HEK293 (cell line): Measurements from ENCODE around the gene SLC16A5.

Experiments
- BCL6B ChIP-seq: fragments of 450-650 bp; formaldehyde crosslinking; IDR thresholded peaks from 2 replicates; pipeline ENCODE4 v1.5.1; 2017; ENCODE audit warnings: missing biosample characterization, missing genetic modification characterization
- CTCF ChIP-seq: fragments of 450-650 bp; formaldehyde crosslinking; IDR thresholded peaks from 2 replicates; pipeline ENCODE4 v1.5.1; 2016; ENCODE audit warnings: missing biosample characterization, missing genetic modification characterization
- ELK4 ChIP-seq: IDR thresholded peaks from 2 replicates; pipeline ENCODE4 v1.6.1; 2011; ENCODE audit warnings: mild to moderate bottlenecking, low read depth, low read length, borderline replicate concordance
- KLF10 ChIP-seq: fragments of 450-650 bp; IDR thresholded peaks from 2 replicates; pipeline ENCODE4 v1.5.1; 2018; ENCODE audit warnings: missing biosample characterization, mild to moderate bottlenecking, missing genetic modification characterization
- KLF8 ChIP-seq: fragments of 450-650 bp; formaldehyde crosslinking; IDR thresholded peaks from 2 replicates; pipeline ENCODE4 v1.5.1; 2016; ENCODE audit warnings: missing biosample characterization, missing genetic modification characterization
- KLF9 ChIP-seq: fragments of 450-650 bp; formaldehyde crosslinking; IDR thresholded peaks from 2 replicates; pipeline ENCODE4 v1.5.1; 2016; ENCODE audit warnings: missing biosample characterization, missing genetic modification characterization, low read depth
- OSR2 ChIP-seq: fragments of 450-650 bp; formaldehyde crosslinking; IDR thresholded peaks from 2 replicates; pipeline ENCODE4 v1.5.1; 2016; ENCODE audit warnings: missing biosample characterization, missing genetic modification characterization
- PRDM1 ChIP-seq: fragments of 450-650 bp; formaldehyde crosslinking; IDR thresholded peaks from 2 replicates; pipeline ENCODE4; 2016; ENCODE audit warnings: missing biosample characterization, missing genetic modification characterization
- RBAK ChIP-seq: fragments of 450-650 bp; formaldehyde crosslinking; IDR thresholded peaks from 2 replicates; pipeline ENCODE4 v1.5.1; 2016; ENCODE audit warnings: missing biosample characterization, missing genetic modification characterization
- WT1 ChIP-seq: fragments of 450-650 bp; formaldehyde crosslinking; IDR thresholded peaks from 2 replicates; pipeline ENCODE4 v1.5.1; 2016; ENCODE audit warnings: missing biosample characterization, missing genetic modification characterization
- ZNF175 ChIP-seq: fragments of 450-650 bp; formaldehyde crosslinking; IDR thresholded peaks from 2 replicates; pipeline ENCODE4 v1.5.1; 2016; ENCODE audit warnings: missing biosample characterization, missing genetic modification characterization
- ZNF239 ChIP-seq: fragments of 450-650 bp; formaldehyde crosslinking; IDR thresholded peaks from 2 replicates; pipeline ENCODE4 v1.5.1; 2016; ENCODE audit warnings: missing biosample characterization, missing genetic modification characterization
- ZNF274 ChIP-seq, 2 experiments: fragments of 200-500 bp in 1 of 2; fragments of 450-650 bp in 1 of 2; sonication (Bioruptor generic) in 1 of 2; formaldehyde crosslinking in 1 of 2; IDR thresholded peaks; 2 replicates each; pipeline versions ENCODE4 v1.5.1 to v1.6.1; 2014 to 2016; ENCODE audit warnings: borderline replicate concordance in 1 of 2, inconsistent platforms in 1 of 2, low read length in 1 of 2, missing biosample characterization in 1 of 2, missing genetic modification characterization in 1 of 2
- ZNF449 ChIP-seq: fragments of 450-650 bp; formaldehyde crosslinking; IDR thresholded peaks from 2 replicates; pipeline ENCODE4 v1.5.1; 2017; ENCODE audit warnings: missing biosample characterization, mild to moderate bottlenecking, missing genetic modification characterization, moderate library complexity
- ZNF513 ChIP-seq: fragments of 450-650 bp; IDR thresholded peaks from 2 replicates; pipeline ENCODE4 v1.5.1; 2018; ENCODE audit warnings: missing biosample characterization, missing genetic modification characterization
- ZNF555 ChIP-seq: fragments of 450-650 bp; formaldehyde crosslinking; conservative IDR thresholded peaks from 2 replicates; pipeline ENCODE4 v1.5.1; 2017; ENCODE audit warnings: missing biosample characterization, mild to moderate bottlenecking, missing genetic modification characterization, inconsistent platforms
- ZNF626 ChIP-seq: fragments of 450-650 bp; sonication (Bioruptor Pico); formaldehyde crosslinking; IDR thresholded peaks from 2 replicates; pipeline ENCODE4 v1.5.1; 2018; ENCODE audit warnings: missing biosample characterization, missing genetic modification characterization, inconsistent platforms
- ZNF654 ChIP-seq: fragments of 450-650 bp; formaldehyde crosslinking; IDR thresholded peaks from 2 replicates; pipeline ENCODE4 v1.5.1; 2016; ENCODE audit warnings: low read depth, missing biosample characterization, missing genetic modification characterization
- ZNF670 ChIP-seq: fragments of 450-650 bp; formaldehyde crosslinking; IDR thresholded peaks from 2 replicates; pipeline ENCODE4 v1.5.1; 2016; ENCODE audit warnings: missing biosample characterization, missing genetic modification characterization, low read depth
- ZNF785 ChIP-seq: fragments of 450-650 bp; formaldehyde crosslinking; IDR thresholded peaks from 2 replicates; pipeline ENCODE4 v1.5.1; 2016; ENCODE audit warnings: missing biosample characterization, missing genetic modification characterization
- TF ChIP-seq, protein P1 (sequence below): fragments of 450-650 bp; formaldehyde crosslinking; IDR thresholded peaks from 2 replicates; pipeline ENCODE4 v1.5.1; 2016; ENCODE audit warnings: missing biosample characterization, missing genetic modification characterization, low read depth
- TF ChIP-seq, protein P2 (sequence below): fragments of 450-650 bp; formaldehyde crosslinking; IDR thresholded peaks from 2 replicates; pipeline ENCODE4 v1.5.1; 2016; ENCODE audit warnings: missing biosample characterization, missing genetic modification characterization

SLC16A5 gene

GRCh38 chr17:75154195-75155106 is 66.7 kb downstream of the SLC16A5 start, which contains the start of gene JPT1 (continued):
- TF ChIP-seq ZNF785 (no peak), ZNF239 (tag by site-specific recombination) (no peak), KLF9 (tag by site-specific recombination) (0 out of 2 replicates have a peak, but pooled peaks have one; percentile 22), ZNF654 (tag by site-specific recombination) (no peak), ZNF670 (tag by site-specific recombination) (no peak), OSR2 (tag by site-specific recombination) (no peak; the same call in 1 of the 2 replicates), PRDM1 (0 out of 2 replicates have a peak, but pooled peaks have one; percentile 5), ZNF274 (IDR thresholded peaks at IDR 0.05; ENCODE audit: low read length) (no peak), ZNF274 (tag by site-specific recombination; IDR thresholded peaks at IDR 0.05; ENCODE audit: borderline replicate concordance) (no peak), KLF10 (tag by site-specific recombination) (peak; percentile 52; the same call in 1 of the 2 replicates), ELK4 (no peak), KLF8 (tag by site-specific recombination) (0 out of 2 replicates have a peak, but pooled peaks have one; percentile 50), ZNF555 (no peak), ZNF513 (tag by site-specific recombination) (no peak), WT1 (no peak), BCL6B (tag by site-specific recombination) (no peak), ZNF626 (tag by site-specific recombination) (no peak; the same call in 1 of the 2 replicates), RBAK (tag by site-specific recombination) (no peak), CTCF (tag by site-specific recombination) (peak; percentile 11; the same call in 1 of the 2 replicates), ZNF449 (tag by site-specific recombination) (no peak; the same call in 1 of the 2 replicates), ZNF175 (no peak)
- TF ChIP-seq, protein P1, sequence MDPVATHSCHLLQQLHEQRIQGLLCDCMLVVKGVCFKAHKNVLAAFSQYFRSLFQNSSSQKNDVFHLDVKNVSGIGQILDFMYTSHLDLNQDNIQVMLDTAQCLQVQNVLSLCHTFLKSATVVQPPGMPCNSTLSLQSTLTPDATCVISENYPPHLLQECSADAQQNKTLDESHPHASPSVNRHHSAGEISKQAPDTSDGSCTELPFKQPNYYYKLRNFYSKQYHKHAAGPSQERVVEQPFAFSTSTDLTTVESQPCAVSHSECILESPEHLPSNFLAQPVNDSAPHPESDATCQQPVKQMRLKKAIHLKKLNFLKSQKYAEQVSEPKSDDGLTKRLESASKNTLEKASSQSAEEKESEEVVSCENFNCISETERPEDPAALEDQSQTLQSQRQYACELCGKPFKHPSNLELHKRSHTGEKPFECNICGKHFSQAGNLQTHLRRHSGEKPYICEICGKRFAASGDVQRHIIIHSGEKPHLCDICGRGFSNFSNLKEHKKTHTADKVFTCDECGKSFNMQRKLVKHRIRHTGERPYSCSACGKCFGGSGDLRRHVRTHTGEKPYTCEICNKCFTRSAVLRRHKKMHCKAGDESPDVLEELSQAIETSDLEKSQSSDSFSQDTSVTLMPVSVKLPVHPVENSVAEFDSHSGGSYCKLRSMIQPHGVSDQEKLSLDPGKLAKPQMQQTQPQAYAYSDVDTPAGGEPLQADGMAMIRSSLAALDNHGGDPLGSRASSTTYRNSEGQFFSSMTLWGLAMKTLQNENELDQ (tag by site-specific recombination) = no peak
- TF ChIP-seq, protein P2, sequence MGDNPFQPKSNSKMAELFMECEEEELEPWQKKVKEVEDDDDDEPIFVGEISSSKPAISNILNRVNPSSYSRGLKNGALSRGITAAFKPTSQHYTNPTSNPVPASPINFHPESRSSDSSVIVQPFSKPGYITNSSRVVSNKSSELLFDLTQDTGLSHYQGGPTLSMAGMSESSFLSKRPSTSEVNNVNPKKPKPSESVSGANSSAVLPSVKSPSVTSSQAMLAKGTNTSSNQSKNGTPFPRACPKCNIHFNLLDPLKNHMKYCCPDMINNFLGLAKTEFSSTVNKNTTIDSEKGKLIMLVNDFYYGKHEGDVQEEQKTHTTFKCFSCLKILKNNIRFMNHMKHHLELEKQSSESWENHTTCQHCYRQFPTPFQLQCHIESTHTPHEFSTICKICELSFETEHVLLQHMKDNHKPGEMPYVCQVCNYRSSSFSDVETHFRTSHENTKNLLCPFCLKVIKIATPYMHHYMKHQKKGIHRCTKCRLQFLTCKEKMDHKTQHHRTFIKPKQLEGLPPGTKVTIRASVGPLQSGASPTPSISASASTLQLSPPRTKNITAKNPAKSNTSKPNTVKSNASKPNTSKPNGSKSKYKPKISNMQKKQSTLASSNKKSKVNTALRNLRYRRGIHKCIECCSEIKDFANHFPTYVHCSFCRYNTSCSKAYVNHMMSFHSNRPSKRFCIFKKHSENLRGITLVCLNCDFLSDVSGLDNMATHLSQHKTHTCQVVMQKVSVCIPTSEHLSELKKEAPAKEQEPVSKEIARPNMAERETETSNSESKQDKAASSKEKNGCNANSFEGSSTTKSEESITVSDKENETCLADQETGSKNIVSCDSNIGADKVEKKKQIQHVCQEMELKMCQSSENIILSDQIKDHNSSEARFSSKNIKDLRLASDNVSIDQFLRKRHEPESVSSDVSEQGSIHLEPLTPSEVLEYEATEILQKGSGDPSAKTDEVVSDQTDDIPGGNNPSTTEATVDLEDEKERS (tag by site-specific recombination) = no peak
